ENCODE results near the gene REPIN1.

REPIN1 gene

DNA sequence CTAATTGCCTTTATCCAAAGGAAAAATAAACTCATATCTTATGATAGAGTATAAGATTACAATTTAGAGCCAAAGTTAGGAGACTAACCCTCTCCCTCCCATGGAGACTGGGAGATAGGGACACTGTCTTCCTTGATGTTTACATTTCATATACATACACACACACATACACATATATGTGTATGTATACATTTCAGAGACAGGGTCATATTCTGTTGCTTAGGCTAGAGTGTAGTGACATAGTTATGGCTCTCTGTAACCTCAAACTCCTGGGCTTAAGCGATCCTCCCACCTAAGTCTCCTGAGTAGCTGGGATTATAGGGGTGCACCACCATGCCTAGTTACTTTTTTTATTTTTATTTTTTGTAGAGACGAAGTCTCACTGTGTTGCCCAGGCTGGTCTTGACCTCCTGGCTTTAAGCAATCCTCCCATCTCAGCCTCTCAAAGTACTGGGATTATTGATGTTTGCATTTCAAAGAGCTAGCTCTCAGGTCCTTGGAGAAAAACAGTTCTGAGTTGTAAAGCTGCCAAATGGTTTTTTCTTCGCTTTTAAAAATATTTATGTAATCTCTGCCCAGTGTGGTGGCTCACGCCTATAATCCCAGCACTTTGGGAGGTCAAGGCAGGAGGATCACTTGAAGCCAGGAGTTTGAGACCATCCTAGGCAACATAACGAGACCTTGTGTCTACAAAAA is 8.1 kb upstream of the REPIN1 start:
- no peak for DNase-seq

DNA sequence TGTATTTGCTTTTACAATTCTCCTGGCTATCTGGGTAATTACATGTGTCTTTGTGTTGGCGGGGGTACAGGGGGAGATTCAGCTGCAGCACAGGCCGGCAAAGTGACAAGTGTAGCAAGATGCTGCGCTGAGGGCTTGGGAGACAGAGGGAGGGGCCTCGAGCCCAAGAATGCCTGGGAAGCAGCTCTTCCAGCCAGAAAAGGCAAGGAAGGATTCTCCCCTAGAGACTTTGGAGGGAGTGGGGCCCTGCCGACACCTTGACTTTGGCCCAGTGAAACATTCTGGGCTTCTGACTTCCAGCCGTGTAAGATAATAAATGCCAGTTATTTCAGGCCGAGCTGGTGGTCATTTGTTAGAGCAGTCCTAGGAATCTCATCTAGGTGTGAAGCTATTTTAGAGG is 7.2 kb upstream of the REPIN1 start:
- no peak for DNase-seq

DNA sequence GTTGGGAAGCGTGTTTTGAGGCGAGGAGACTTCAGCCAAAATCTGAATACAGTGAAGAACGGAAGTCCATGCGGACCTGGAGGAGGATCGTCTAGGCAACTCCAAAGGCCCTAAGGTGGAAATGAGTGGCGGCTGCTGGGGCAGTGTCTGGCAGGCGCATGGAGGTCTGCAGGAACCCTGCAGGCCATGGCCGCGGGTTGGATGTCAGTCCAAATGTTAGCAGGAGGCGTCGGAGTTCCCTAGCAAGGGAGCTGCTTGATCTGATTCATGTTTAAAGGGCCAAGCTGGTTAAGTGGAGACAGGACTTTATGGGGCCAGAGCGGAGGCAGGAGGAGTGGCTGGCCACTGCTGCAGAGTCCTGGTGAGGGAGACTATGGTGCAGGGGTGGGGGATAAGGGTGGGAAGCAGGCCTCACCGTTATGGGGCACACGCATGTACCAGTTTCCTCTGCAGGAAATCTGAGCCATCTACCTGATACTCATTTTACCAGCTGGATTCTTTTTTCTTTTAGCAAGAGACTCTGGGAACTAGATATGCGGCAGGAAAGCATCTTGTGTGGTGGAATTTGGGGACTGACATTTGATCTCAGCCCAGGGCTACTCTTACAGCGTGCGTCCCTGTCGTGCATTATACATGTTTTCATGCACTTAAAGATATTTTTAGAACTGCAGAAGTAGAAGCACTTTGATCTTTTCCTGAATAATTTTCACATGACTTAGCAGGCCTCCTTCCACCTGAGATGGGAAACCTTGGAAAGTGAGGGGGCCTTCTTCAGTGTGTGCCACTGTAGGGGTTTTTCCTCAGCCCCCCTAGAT is 6.6 kb upstream of the REPIN1 start:
- DNase-seq = no peak

DNA sequence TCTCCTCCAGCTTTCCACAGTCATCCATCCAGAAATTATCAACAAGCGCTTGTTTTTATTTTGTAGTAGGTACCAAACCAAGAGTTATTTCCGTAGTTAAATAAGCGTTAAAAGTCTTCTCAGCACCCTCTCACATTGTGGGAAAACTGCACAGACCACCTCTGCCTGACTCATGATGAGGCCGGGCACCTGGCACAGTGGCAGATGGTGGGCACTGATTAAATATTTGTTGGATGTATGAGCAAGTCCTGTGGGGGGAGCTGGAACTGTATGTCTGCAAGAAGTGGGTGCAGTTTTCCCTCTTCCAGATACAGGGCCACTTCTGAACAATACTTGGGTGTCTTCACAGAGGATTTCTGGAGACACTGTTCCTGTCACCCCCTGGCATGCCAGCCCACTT is 5.3 kb upstream of the REPIN1 start:
- no peak for DNase-seq

DNA sequence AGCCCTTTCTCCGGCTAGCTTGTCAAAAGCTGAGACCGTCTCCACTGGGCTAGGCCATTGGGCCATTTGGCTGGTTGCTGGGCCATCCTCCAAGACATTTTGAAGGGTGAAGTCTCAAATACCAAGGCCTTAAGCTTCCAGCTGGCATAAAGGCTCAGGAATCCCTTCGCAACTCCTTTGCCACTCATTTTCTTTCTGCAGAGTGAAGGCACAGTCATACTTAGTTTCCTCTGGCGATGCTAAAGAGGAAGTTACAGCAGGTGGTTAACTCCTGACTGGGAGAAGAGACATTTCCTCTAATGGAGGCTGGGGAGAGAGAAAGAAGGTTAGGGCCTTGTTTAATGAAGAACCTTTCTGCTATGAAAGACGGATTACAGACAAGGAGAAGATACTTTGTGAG is 4.8 kb upstream of the REPIN1 start:
- no peak for DNase-seq

DNA sequence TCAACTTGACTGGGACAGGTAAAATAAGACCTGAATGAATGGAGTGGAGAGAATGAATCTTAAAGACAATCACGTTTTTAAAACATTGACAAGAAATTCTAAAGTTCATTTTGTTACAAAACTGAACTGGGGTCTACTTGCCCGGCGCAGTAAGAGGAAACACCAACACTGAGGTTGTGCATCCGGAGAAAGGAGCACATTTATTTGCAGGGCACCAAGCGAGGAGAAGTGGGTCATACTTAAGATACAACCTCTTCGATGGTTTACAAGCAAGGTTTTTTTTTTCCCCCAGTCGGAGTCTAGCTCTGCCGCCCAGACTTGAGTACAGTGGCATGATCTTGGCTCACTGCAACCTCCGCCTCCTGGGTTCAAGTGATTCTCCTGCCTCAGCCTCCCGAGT is 3.4 kb upstream of the REPIN1 start:
- no peak for DNase-seq

DNA sequence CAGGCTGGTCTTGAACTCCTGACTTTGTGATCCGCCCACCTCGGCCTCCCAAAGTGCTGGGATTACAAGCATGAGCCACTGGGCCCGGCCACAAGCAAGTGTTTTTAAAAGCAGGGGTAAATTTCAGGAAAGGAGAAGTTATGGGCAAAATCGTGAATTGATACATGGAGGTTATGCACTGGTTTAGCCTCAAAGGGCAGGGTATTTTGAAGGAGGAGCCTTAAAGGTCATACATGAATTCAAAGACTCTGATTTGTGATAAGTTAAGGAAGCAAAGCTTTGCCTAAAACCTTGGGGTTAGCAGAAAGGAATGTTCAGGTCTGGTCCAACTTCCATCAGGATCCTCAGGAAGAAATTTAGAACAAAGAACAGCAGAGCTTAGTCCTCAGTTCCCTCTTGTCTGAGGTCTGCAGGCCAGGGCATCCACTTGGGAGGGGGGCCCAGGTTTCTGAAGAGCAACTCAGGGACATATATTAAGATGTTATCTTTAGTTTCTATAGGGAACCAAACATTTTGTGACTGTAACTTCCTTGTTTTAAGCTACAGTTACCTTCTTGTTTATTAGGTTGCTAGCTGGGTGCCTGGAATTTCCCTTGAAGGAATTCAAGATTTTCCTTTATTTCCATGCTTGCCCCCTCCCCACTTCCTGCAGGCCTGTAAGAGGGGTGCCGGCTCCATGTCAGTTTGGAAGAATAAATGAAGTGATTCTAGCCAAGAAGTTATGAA is 2.8 kb upstream of the REPIN1 start:
- no peak for DNase-seq

DNA sequence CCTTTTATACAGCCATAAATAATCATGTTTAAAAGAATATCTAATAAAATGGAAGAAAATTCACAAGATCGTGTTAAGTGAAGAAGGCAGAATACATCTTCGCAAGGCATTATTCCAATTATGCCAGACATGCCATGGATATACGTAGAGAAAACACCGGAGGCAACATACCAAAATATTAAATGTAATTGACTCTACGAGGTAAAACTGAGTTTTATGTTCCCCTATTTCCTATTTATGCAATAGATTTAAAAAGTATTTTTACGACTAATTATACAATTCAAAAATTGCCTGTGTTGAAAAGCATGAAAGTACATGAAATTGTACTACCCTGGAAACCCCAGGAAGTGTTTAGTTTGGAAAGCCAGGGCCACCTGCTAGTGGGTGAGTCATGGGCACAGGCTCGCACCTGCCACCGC is 936 bp upstream of the REPIN1 start:
- no peak for DNase-seq

DNA sequence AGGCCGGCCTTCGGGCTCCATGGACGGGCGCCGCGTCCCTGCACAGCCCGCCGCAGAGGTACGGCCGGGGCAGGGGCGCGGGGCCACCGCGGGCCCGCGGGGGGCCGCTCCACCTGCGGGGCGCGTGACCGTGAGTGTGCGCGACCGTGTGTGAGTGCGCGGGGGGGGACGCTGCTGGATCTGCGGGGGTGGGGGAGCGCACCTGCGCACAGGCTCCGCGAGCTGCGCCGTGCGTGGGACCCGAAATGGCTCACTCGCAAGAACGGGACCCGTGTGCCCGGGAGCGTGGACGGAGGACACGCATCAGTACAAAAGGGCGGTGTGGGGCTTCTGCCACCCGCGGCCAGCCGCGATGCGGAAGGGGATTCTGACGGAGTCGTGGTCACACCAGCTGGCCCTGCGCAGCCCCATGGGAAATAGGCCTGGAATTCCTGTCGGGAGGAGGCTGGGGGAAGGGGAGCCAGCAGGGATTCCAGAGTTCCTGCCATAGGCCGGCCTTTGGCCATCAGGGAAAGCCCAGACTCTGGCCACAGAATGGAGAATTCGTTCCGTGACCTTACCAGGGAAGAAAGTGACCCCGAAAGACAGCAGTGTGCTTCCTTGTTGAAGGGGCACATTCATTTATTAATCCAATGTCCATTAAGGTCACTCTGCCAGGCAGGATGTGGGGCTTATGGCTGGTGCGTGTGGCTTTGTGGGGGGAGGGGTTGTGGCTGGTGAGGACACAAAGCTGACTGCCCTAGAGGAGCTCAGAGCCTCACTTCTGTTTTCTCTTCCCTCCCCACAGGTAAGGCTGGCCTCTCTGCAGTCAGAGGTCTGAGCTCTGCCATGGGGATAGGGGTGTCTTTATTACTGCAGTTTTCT is 494 bp downstream of the REPIN1 start:
- peak; percentile 84 for DNase-seq

DNA sequence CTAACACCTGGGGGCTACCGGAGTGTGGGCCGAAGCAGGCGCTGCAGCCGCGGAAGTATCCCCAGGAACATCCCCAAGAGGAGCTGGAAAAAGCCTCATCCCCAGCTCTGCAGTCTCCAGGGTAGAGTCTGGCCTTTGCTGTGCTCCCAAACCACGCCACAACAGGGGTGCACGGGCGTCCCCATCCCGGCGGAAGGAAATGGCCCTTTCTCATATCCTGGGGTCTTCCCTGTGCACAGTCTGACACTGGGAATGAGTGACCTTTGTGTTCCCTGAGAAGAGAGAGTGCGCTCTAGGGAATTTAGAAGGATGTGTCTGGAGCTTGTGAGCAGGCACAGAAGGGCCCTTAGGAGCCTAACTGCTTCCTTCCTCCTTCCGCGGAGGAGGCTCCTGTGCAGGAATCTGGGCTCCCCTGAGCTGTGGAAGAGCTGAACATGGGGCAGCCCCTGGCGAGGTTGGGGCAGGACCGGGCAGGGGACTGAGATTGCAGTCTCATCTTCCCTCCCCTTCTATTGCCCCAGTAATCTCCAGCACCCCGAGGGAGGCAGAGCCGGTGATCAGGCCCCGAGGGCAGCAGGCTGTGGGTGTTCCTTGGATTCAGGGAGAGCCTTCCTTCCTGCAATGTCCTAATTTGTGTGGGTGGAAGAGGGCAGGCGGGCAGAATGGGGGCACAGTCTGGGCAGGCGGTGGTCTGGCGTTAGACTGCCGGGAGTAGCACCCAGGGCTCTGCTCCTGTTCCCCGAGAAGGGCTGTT is 1.3 kb downstream of the REPIN1 start:
- DNase-seq = no peak

DNA sequence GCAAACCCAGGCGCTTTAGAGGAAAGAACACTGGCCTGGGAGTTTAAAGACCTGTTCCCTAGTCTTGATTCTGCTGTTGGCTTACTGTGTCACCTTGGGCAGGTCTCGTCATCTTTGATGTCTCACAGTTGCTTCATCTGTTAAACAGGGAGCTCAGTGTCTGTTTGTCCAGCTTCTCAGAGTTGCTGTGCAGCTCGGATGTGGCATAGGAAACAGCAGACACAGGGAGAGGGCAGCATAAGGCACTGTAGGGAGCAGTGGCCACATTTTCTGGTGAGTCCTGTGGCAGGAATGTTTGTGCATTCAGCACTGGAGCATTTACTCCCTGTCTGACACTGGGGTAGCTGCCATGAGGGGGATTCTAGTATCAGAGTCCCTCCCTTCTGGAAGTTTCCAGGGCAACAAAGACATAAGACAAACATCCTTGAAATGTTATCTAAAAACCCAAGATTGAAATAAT is 2.0 kb downstream of the REPIN1 start:
- DNase-seq = peak; percentile 89

DNA sequence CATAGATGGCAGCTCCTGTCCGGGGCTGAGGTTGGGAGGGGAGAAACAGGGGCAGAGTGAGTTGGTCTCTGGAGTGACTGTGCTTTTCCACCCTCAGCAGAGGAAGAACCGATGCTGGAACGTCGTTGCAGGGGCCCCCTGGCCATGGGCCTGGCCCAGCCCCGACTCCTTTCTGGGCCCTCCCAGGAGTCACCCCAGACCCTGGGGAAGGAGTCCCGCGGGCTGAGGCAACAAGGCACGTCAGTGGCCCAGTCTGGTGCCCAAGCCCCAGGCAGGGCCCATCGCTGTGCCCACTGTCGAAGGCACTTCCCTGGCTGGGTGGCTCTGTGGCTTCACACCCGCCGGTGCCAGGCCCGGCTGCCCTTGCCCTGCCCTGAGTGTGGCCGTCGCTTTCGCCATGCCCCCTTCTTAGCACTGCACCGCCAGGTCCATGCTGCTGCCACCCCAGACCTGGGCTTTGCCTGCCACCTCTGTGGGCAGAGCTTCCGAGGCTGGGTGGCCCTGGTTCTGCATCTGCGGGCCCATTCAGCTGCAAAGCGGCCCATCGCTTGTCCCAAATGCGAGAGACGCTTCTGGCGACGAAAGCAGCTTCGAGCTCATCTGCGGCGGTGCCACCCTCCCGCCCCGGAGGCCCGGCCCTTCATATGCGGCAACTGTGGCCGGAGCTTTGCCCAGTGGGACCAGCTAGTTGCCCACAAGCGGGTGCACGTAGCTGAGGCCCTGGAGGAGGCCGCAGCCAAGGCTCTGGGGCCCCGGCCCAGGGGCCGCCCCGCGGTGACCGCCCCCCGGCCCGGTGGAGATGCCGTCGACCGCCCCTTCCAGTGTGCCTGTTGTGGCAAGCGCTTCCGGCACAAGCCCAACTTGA is 2.7 kb downstream of the REPIN1 start:
- DNase-seq = no peak

DNA sequence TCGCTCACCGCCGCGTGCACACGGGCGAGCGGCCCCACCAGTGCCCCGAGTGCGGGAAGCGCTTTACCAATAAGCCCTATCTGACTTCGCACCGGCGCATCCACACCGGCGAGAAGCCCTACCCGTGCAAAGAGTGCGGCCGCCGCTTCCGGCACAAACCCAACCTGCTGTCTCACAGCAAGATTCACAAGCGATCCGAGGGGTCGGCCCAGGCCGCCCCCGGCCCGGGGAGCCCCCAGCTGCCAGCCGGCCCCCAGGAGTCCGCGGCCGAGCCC is 3.3 kb downstream of the REPIN1 start:
- DNase-seq = no peak

DNA sequence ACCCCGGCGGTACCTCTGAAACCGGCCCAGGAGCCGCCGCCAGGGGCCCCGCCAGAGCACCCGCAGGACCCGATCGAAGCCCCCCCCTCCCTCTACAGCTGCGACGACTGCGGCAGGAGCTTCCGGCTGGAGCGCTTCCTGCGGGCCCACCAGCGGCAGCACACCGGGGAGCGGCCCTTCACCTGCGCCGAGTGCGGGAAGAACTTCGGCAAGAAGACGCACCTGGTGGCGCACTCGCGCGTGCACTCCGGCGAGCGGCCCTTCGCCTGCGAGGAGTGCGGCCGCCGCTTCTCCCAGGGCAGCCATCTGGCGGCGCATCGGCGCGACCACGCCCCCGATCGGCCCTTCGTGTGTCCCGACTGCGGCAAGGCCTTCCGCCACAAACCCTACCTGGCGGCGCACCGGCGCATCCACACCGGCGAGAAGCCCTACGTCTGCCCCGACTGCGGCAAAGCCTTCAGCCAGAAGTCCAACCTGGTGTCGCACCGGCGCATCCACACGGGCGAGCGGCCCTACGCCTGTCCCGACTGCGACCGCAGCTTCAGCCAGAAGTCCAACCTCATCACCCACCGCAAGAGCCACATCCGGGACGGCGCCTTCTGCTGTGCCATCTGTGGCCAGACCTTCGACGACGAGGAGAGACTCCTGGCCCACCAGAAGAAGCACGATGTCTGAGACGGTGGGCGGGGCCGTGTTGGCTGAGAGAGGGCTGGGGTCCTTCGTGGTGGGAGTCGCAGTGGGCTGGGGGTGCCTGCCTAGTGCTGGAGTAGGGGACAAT is 3.8 kb downstream of the REPIN1 start:
- DNase-seq = no peak

DNA sequence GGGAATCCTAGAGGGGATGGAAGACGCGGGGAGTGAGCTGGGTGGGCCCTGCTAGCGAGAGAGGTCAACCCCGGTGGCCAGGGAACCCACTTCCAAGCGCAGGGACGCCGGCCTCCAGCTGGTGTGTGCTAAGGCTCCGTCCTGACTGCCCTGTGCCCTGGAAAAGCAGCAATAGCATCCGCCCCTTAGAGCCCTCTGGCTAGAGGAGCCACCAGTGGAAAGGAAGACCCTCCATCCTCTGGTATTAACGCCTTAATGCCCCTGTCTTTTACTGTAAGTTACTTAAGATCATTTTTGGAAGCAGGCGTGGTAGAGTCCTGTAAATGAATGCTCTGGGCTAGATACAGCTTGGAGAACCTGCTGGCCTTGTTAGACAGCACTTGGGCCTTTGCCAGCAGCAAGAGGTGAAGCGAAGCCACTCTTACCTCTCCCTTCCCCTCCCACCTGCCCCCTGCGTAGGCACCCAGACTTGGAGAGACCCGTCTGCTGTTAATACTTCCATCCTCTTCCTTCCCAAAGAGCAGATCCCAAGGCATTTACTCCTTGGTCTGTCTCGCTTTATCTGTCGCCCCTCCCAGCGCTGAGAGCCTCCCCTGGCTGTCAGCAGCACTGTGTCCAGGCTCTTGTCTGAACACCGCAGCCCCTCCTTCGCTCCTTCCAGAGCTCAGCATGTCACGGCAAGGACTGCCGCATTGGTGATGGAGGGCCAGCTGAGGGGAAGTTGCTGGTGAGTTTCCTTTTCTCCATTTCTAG is 4.6 kb downstream of the REPIN1 start:
- no peak for DNase-seq

DNA sequence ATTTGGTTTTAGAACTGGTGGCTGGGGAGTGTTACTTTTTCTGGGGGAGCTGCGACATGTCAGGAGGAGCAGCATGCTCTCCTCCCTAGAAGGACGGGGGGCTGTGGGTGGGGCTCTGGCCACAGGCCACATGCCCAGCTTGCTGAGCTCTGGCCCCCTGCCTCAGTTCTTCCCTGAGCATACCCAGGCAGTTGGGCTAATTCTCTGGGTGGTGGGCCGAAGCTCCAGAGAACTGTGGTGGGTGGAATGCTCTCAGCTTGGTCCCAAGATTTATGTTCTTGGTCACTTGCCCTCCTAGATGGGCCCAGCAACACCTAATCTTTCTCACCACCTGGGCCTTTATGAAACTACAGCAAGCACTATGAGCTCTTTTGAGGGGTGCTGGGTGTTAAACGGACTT is 5.4 kb downstream of the REPIN1 start:
- no peak for DNase-seq

DNA sequence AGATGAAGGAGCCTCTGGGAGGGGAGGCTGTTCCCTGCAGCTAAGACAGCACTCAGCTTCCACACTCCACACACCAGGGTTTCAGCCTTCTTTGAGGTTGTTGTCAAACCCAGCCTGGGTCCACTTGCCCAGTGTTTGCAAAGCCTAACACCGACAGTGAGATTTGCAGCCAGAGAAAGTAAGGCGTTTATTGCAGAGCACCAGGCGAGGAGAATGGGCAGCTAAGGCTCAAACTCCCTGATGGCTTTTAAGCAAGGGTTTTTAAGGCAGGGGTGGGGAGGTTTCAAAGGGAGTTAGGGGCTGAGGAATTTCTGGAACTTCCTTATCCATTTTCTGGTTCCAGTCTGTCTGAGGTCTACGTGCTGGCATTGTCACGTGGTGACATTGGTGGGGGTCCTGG is 5.8 kb downstream of the REPIN1 start:
- no peak for DNase-seq

DNA sequence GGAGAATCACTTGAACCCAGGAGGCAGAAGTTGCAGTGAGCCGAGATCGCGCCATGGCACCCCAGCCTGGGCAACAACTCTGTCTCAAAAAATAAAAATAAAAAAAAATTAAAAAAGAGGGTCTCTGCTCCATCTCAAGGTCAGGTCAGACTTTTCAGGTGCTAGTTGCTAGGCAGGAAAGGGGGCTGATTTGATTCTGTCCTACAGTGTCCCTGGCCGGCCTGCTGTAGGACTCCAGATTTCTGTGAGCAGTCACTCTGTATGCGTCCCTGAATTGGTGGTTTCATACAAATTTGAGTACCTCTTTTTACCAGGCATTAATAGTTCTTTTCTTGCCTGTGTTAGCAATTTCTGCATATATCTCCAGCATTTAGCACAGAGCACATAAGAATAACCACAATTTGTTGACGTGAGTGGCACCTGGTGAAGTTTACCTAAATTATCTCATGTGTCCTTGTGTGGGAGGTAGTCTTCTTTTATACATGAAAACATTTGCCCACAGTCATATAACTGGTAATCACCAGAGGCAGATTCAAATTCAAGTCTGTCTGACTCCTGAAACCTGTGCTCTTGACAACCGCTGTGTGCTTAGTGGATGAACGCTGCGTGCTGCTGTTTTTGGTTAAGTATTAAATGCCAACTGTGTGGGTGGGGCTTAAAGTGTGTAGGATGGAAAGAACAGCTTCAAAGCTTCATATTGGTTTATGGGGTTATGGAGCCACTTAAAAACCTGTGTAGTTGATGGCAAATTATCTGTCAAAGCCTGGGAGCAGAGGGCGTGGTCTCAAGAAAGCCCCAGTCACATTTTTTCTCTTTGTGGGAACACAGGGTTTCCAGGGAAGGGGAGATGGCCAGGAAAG is 7.3 kb downstream of the REPIN1 start:
- DNase-seq = no peak

Measured in fibroblast of skin of back (primary cell).